Retinal pigment epithelial cell (primary cell): Measurements from ENCODE around the gene ARL4A.
"Not testable (repeated sequence)": the region's sequence is repeated elsewhere in the genome, so short reads cannot be mapped to it uniquely, and the experiment has no call there.

Experiments
- DNase-seq: peaks from one replicate; pipeline ENCODE4 v3.0.0-alpha.2; 2010; ENCODE audit warnings: low read depth
- H3K4me3 ChIP-seq: 2 replicates; pipeline ENCODE4 v1.5.1; 2011; ENCODE audit warnings: mild to moderate bottlenecking, low read length, control low read depth, moderate library complexity
- TF ChIP-seq, protein P1 (sequence below): conservative IDR thresholded peaks from 2 replicates; pipeline ENCODE4 v1.5.1; 2011; ENCODE audit warnings: low read depth, low read length, control low read depth, inconsistent platforms

ARL4A gene

GRCh38 chr7:12643001-12643643 lies 44.3 kb upstream of the ARL4A start:
- TF ChIP-seq, protein P1, sequence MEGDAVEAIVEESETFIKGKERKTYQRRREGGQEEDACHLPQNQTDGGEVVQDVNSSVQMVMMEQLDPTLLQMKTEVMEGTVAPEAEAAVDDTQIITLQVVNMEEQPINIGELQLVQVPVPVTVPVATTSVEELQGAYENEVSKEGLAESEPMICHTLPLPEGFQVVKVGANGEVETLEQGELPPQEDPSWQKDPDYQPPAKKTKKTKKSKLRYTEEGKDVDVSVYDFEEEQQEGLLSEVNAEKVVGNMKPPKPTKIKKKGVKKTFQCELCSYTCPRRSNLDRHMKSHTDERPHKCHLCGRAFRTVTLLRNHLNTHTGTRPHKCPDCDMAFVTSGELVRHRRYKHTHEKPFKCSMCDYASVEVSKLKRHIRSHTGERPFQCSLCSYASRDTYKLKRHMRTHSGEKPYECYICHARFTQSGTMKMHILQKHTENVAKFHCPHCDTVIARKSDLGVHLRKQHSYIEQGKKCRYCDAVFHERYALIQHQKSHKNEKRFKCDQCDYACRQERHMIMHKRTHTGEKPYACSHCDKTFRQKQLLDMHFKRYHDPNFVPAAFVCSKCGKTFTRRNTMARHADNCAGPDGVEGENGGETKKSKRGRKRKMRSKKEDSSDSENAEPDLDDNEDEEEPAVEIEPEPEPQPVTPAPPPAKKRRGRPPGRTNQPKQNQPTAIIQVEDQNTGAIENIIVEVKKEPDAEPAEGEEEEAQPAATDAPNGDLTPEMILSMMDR = no peak
- no peak overlapping the region for H3K4me3 ChIP-seq
- no peak for DNase-seq

GRCh38 chr7:12643644-12644043 lies 43.8 kb upstream of the ARL4A start:
- TF ChIP-seq, protein P1 = no peak
- no peak for DNase-seq
- no peak overlapping the region for H3K4me3 ChIP-seq

GRCh38 chr7:12645212-12645611 lies 42.2 kb upstream of the ARL4A start:
- not testable (repeated sequence) for H3K4me3 ChIP-seq, DNase-seq

- H3K4me3 ChIP-seq = no peak overlapping the region
- no peak for DNase-seq
- TF ChIP-seq, protein P1 = no peak
Observed at GRCh38 chr7:12646139-12646538, 41.3 kb upstream of the ARL4A start.

GRCh38 chr7:12647364-12648219 lies 39.8 kb upstream of the ARL4A start:
- no peak for DNase-seq
- no peak overlapping the region for H3K4me3 ChIP-seq
- TF ChIP-seq, protein P1 = no peak

GRCh38 chr7:12648704-12649261 lies 38.6 kb upstream of the ARL4A start:
- H3K4me3 ChIP-seq = no peak overlapping the region
- TF ChIP-seq, protein P1 = no peak
- no peak for DNase-seq

DNA sequence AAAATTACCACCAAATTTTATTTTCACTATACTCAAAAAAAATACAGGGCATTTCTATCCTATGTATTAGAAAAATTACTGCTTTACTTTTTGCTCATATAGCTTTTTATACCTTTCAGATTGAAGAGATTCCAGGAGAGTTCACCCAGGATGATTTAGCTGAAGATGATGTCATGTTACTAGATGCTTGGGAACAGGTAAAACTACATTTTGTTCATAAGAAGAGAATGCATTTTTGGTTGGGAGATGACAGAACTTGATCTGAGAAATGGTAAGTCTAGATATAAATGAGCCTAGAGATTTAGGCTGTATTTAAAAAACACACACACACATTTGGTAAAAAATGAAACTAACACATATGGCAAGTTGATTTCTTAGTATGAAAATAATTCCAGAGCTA lies 38.1 kb upstream of the ARL4A start:
- H3K4me3 ChIP-seq = no peak overlapping the region
- DNase-seq = no peak
- TF ChIP-seq, protein P1 = no peak
